ENCODE results near the gene GSKIP.

DNA sequence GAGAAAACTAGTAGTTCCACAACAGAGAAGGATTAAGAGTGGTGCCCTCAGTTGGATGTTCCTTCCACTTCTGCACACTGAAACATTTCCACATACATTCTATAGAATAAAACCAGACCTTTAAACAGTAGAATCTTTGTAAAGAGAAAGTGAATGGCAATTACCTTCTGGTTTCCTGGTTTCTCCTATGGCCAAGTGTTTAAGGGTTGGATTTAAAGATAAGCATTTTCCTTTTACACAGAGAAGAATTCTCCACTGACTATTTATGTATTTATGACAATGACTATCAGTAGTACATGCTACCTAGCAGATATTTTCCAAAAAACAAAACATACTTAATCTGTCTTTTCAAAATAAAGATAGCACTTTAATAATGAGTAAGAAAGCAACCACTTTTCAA, 3.4 kb upstream of the GSKIP start:
- TF ChIP-seq, protein P1, sequence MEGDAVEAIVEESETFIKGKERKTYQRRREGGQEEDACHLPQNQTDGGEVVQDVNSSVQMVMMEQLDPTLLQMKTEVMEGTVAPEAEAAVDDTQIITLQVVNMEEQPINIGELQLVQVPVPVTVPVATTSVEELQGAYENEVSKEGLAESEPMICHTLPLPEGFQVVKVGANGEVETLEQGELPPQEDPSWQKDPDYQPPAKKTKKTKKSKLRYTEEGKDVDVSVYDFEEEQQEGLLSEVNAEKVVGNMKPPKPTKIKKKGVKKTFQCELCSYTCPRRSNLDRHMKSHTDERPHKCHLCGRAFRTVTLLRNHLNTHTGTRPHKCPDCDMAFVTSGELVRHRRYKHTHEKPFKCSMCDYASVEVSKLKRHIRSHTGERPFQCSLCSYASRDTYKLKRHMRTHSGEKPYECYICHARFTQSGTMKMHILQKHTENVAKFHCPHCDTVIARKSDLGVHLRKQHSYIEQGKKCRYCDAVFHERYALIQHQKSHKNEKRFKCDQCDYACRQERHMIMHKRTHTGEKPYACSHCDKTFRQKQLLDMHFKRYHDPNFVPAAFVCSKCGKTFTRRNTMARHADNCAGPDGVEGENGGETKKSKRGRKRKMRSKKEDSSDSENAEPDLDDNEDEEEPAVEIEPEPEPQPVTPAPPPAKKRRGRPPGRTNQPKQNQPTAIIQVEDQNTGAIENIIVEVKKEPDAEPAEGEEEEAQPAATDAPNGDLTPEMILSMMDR (IDR thresholded peaks at IDR 0.05) = no peak
- TF ChIP-seq JUND (IDR thresholded peaks at IDR 0.05) = no peak
- TF ChIP-seq, protein P2, sequence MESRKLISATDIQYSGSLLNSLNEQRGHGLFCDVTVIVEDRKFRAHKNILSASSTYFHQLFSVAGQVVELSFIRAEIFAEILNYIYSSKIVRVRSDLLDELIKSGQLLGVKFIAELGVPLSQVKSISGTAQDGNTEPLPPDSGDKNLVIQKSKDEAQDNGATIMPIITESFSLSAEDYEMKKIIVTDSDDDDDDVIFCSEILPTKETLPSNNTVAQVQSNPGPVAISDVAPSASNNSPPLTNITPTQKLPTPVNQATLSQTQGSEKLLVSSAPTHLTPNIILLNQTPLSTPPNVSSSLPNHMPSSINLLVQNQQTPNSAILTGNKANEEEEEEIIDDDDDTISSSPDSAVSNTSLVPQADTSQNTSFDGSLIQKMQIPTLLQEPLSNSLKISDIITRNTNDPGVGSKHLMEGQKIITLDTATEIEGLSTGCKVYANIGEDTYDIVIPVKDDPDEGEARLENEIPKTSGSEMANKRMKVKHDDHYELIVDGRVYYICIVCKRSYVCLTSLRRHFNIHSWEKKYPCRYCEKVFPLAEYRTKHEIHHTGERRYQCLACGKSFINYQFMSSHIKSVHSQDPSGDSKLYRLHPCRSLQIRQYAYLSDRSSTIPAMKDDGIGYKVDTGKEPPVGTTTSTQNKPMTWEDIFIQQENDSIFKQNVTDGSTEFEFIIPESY (IDR thresholded peaks at IDR 0.05; ENCODE audit: borderline replicate concordance, low read depth) = no peak
- no peak for TF ChIP-seq POLR2AphosphoS5 (IDR thresholded peaks at IDR 0.05; ENCODE audit: low read depth, low read length)
- TF ChIP-seq, protein P3, sequence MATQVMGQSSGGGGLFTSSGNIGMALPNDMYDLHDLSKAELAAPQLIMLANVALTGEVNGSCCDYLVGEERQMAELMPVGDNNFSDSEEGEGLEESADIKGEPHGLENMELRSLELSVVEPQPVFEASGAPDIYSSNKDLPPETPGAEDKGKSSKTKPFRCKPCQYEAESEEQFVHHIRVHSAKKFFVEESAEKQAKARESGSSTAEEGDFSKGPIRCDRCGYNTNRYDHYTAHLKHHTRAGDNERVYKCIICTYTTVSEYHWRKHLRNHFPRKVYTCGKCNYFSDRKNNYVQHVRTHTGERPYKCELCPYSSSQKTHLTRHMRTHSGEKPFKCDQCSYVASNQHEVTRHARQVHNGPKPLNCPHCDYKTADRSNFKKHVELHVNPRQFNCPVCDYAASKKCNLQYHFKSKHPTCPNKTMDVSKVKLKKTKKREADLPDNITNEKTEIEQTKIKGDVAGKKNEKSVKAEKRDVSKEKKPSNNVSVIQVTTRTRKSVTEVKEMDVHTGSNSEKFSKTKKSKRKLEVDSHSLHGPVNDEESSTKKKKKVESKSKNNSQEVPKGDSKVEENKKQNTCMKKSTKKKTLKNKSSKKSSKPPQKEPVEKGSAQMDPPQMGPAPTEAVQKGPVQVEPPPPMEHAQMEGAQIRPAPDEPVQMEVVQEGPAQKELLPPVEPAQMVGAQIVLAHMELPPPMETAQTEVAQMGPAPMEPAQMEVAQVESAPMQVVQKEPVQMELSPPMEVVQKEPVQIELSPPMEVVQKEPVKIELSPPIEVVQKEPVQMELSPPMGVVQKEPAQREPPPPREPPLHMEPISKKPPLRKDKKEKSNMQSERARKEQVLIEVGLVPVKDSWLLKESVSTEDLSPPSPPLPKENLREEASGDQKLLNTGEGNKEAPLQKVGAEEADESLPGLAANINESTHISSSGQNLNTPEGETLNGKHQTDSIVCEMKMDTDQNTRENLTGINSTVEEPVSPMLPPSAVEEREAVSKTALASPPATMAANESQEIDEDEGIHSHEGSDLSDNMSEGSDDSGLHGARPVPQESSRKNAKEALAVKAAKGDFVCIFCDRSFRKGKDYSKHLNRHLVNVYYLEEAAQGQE (IDR thresholded peaks at IDR 0.05; ENCODE audit: low read depth, low read length) = no peak
- TF ChIP-seq, protein P4, sequence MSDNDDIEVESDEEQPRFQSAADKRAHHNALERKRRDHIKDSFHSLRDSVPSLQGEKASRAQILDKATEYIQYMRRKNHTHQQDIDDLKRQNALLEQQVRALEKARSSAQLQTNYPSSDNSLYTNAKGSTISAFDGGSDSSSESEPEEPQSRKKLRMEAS (IDR thresholded peaks at IDR 0.05; ENCODE audit: low read depth) = no peak
- no peak for TF ChIP-seq TAF1 (IDR thresholded peaks at IDR 0.05; ENCODE audit: borderline replicate concordance, low read depth, low read length)
- no peak for TF ChIP-seq SIN3A (IDR thresholded peaks at IDR 0.05; ENCODE audit: borderline replicate concordance, low read depth, low read length)
